SJCRH30 (cell line): ENCODE results near the gene CACNA1E. TPM values are rescaled to one million over a fixed set of nuclear protein-coding genes. Genes with fewer than 3 reads are reported as not detected.
A peak's percentile ranks its signal among the peaks of the same experiment; 100 is the strongest.

Source experiments
- DNase-seq, 2 experiments: peaks; one replicate each; pipeline ENCODE4 v3.0.0-alpha.2; 2015 to 2020
- H3K27ac ChIP-seq: fragments of 250-450 bp; sonication (Bioruptor Pico); 2 replicates; pipeline ENCODE4 v1.5.1; 2020; ENCODE audit warnings: mild to moderate bottlenecking, moderate library complexity
- H3K27me3 ChIP-seq: fragments of 250-450 bp; sonication (Bioruptor Pico); 2 replicates; pipeline ENCODE4 v1.5.1; 2020; ENCODE audit warnings: mild to moderate bottlenecking, moderate library complexity
- H3K36me3 ChIP-seq: fragments of 250-450 bp; sonication (Bioruptor Pico); 2 replicates; pipeline ENCODE4 v1.5.1; 2020; ENCODE audit warnings: mild to moderate bottlenecking, moderate library complexity
- H3K4me1 ChIP-seq: fragments of 250-450 bp; sonication (Bioruptor Pico); 2 replicates; pipeline ENCODE4 v1.5.1; 2020; ENCODE audit warnings: mild to moderate bottlenecking, moderate library complexity
- H3K4me3 ChIP-seq: fragments of 250-450 bp; sonication (Bioruptor Pico); 2 replicates; pipeline ENCODE4 v1.5.1; 2020; ENCODE audit warnings: mild to moderate bottlenecking, moderate library complexity
- H3K9me3 ChIP-seq: fragments of 250-450 bp; sonication (Bioruptor Pico); replicated peaks from 2 replicates; pipeline ENCODE4 v1.5.1; 2020; ENCODE audit warnings: mild to moderate bottlenecking, moderate library complexity
- total RNA-seq: library from RNA; depleted of rRNA; stranded (reverse); fragments of >200 nt; shearing (Covaris generic); gene quantifications from 2 replicates; pipeline ENCODE4 v1.2.3, GENCODE V29; 2014

CACNA1E gene
- total RNA-seq, 1 experiment from 2014 or later, result 0.02 TPM

- DNase-seq, result no peak
- Histone ChIP-seq H3K27me3 (no peaks in the 10 kb centered on the region), H3K4me1 (no peaks in the 10 kb centered on the region), H3K9me3 (no peaks in the 10 kb centered on the region), H3K4me3 (no peak overlapping the region), H3K27ac (no peak overlapping the region), H3K36me3 (no peaks in the 10 kb centered on the region)
Measured at GRCh38 chr1:181475580-181475979, 7.7 kb upstream of the CACNA1E start.

GRCh38 chr1:181476581-181476980 lies 6.7 kb upstream of the CACNA1E start:
- no peak for DNase-seq
- Histone ChIP-seq H3K27me3 (no peaks in the 10 kb centered on the region), H3K36me3 (no peaks in the 10 kb centered on the region)

GRCh38 chr1:181478306-181478705 lies 5.0 kb upstream of the CACNA1E start:
- Histone ChIP-seq H3K9me3 (no peaks in the 10 kb centered on the region), H3K4me1 (no peaks in the 10 kb centered on the region), H3K27ac (no peak overlapping the region), H3K4me3 (no peak overlapping the region), H3K36me3 (no peaks in the 10 kb centered on the region), H3K27me3 (no peaks in the 10 kb centered on the region)
- no peak for DNase-seq

More at GRCh38 chr1:181476581-181476980, 6.7 kb upstream of the CACNA1E start:
- Histone ChIP-seq H3K9me3 (no peaks in the 10 kb centered on the region), H3K27ac (no peak overlapping the region), H3K4me3 (no peak overlapping the region), H3K4me1 (no peaks in the 10 kb centered on the region)

GRCh38 chr1:181479137-181479745 lies 4.1 kb upstream of the CACNA1E start:
- Histone ChIP-seq H3K4me3 (no peak overlapping the region), H3K27ac (no peak overlapping the region), H3K9me3 (no peaks in the 10 kb centered on the region), H3K36me3 (no peaks in the 10 kb centered on the region), H3K27me3 (no peaks in the 10 kb centered on the region), H3K4me1 (no peaks in the 10 kb centered on the region)
- peak; percentile 25 to 67 for DNase-seq

- Histone ChIP-seq H3K4me3 (no peak overlapping the region), H3K9me3 (no peaks in the 10 kb centered on the region), H3K4me1 (no peaks in the 10 kb centered on the region), H3K36me3 (no peaks in the 10 kb centered on the region), H3K27me3 (no peaks in the 10 kb centered on the region), H3K27ac (no peak overlapping the region)
- DNase-seq, result no peak
Measured at GRCh38 chr1:181482001-181482430, 1.3 kb upstream of the CACNA1E start.

- Histone ChIP-seq H3K27ac (no peak overlapping the region), H3K36me3 (no peaks in the 10 kb centered on the region), H3K9me3 (no peaks in the 10 kb centered on the region), H3K4me1 (no peaks in the 10 kb centered on the region), H3K4me3 (no peak overlapping the region), H3K27me3 (no peaks in the 10 kb centered on the region)
- DNase-seq, result no peak
Measured at GRCh38 chr1:181482521-181483284, 614 bp upstream of the CACNA1E start.

GRCh38 chr1:181484821-181485220 lies 1.5 kb downstream of the CACNA1E start:
- no peak overlapping the region for H3K4me3 ChIP-seq
- no peaks in the 10 kb centered on the region for H3K27me3 ChIP-seq
- no peaks in the 10 kb centered on the region for H3K9me3 ChIP-seq
- no peaks in the 10 kb centered on the region for H3K4me1 ChIP-seq
- H3K36me3 ChIP-seq, result no peaks in the 10 kb centered on the region
- no peak for DNase-seq
- H3K27ac ChIP-seq, result no peak overlapping the region

GRCh38 chr1:181485287-181486097 lies 2.2 kb downstream of the CACNA1E start:
- no peaks in the 10 kb centered on the region for H3K9me3 ChIP-seq
- H3K27ac ChIP-seq, result no peak overlapping the region
- no peak overlapping the region for H3K4me3 ChIP-seq
- DNase-seq, result no peak
- H3K4me1 ChIP-seq, result peaks cover under 1% of the 10 kb centered on the region; the same call in 1 of the 2 replicates
- no peaks in the 10 kb centered on the region for H3K27me3 ChIP-seq
- no peaks in the 10 kb centered on the region for H3K36me3 ChIP-seq

- no peaks in the 10 kb centered on the region for H3K9me3 ChIP-seq
- H3K4me1 ChIP-seq, result peaks cover 6% of the 10 kb centered on the region
- H3K4me3 ChIP-seq, result no peak overlapping the region
- H3K27me3 ChIP-seq, result no peaks in the 10 kb centered on the region
- H3K27ac ChIP-seq, result no peak overlapping the region
- DNase-seq, result no peak
- H3K36me3 ChIP-seq, result no peaks in the 10 kb centered on the region
Measured at GRCh38 chr1:181486098-181486420, 2.7 kb downstream of the CACNA1E start.

- no peak overlapping the region for H3K4me3 ChIP-seq
- no peaks in the 10 kb centered on the region for H3K9me3 ChIP-seq
- peaks cover 14% of the 10 kb centered on the region for H3K4me1 ChIP-seq
- H3K27ac ChIP-seq, result no peak overlapping the region
- DNase-seq, result no peak
- H3K36me3 ChIP-seq, result no peaks in the 10 kb centered on the region
- no peaks in the 10 kb centered on the region for H3K27me3 ChIP-seq
Measured at GRCh38 chr1:181488866-181489265, 5.5 kb downstream of the CACNA1E start.

- H3K27me3 ChIP-seq, result no peaks in the 10 kb centered on the region
- H3K36me3 ChIP-seq, result no peaks in the 10 kb centered on the region
- no peaks in the 10 kb centered on the region for H3K9me3 ChIP-seq
- no peak overlapping the region for H3K4me3 ChIP-seq
- DNase-seq, result peak; percentile 21 to 28
- H3K27ac ChIP-seq, result peak overlapping the region; percentile 69
- H3K4me1 ChIP-seq, result peaks cover 14% of the 10 kb centered on the region
Measured at GRCh38 chr1:181490276-181490675, 7.0 kb downstream of the CACNA1E start.

- H3K9me3 ChIP-seq, result no peaks in the 10 kb centered on the region
- H3K4me1 ChIP-seq, result peaks cover 14% of the 10 kb centered on the region
- H3K4me3 ChIP-seq, result no peak overlapping the region
- H3K27ac ChIP-seq, result peak overlapping the region; percentile 69
- H3K36me3 ChIP-seq, result no peaks in the 10 kb centered on the region
- DNase-seq, result peak; percentile 16 to 53
- no peaks in the 10 kb centered on the region for H3K27me3 ChIP-seq
Measured at GRCh38 chr1:181490740-181491712, 7.7 kb downstream of the CACNA1E start.

- H3K9me3 ChIP-seq, result no peaks in the 10 kb centered on the region
- no peak overlapping the region for H3K4me3 ChIP-seq
- DNase-seq, result no peak
- no peaks in the 10 kb centered on the region for H3K27me3 ChIP-seq
- H3K27ac ChIP-seq, result no peak overlapping the region
- H3K36me3 ChIP-seq, result no peaks in the 10 kb centered on the region
- peaks cover 14% of the 10 kb centered on the region for H3K4me1 ChIP-seq
Measured at GRCh38 chr1:181493166-181493565, 9.8 kb downstream of the CACNA1E start.

GRCh38 chr1:181493885-181494284 lies 10.6 kb downstream of the CACNA1E start:
- no peaks in the 10 kb centered on the region for H3K9me3 ChIP-seq
- H3K36me3 ChIP-seq, result no peaks in the 10 kb centered on the region
- H3K27me3 ChIP-seq, result no peaks in the 10 kb centered on the region
- no peak for DNase-seq
- no peak overlapping the region for H3K4me3 ChIP-seq
- H3K4me1 ChIP-seq, result peaks cover 14% of the 10 kb centered on the region
- H3K27ac ChIP-seq, result no peak overlapping the region
